HG03521 (cell line): ENCODE data around the gene CRACR2A.

ENCODE experiments used
- ATAC-seq: cut with Tn5 transposase; IDR thresholded peaks from one replicate; pipeline ENCODE4 v1.9.1; 2021; ENCODE audit warnings: mild to moderate bottlenecking, moderate library complexity; ENCODE audit not compliant: unreplicated experiment

CRACR2A gene

GRCh38 chr12:3622021-3622821 is 130.7 kb downstream of the CRACR2A start:
- no peak for ATAC-seq

- ATAC-seq: no peak
Measured at GRCh38 chr12:3620856-3621255, 132.1 kb downstream of the CRACR2A start.

- no peak for ATAC-seq
Measured at GRCh38 chr12:3617565-3617964, 135.3 kb downstream of the CRACR2A start.

GRCh38 chr12:3615862-3616261 is 137.0 kb downstream of the CRACR2A start:
- no peak for ATAC-seq

- no peak for ATAC-seq
Measured at GRCh38 chr12:3614806-3615466, 138.0 kb downstream of the CRACR2A start.

- no peak for ATAC-seq
Measured at GRCh38 chr12:3613641-3614395, 139.1 kb downstream of the CRACR2A start.

- no peak for ATAC-seq
Measured at GRCh38 chr12:3611860-3612703, 140.8 kb downstream of the CRACR2A start.

- ATAC-seq: no peak
Measured at GRCh38 chr12:3607821-3608220, 145.1 kb downstream of the CRACR2A start.

GRCh38 chr12:3607039-3607720 is 145.7 kb downstream of the CRACR2A start:
- no peak for ATAC-seq

- ATAC-seq: no peak
Measured at GRCh38 chr12:3606128-3606527, 146.8 kb downstream of the CRACR2A start.

GRCh38 chr12:3605692-3606091 is 147.2 kb downstream of the CRACR2A start:
- ATAC-seq: no peak

- ATAC-seq: no peak
Measured at GRCh38 chr12:3604748-3605586, 147.9 kb downstream of the CRACR2A start.

GRCh38 chr12:3604286-3604685 is 148.6 kb downstream of the CRACR2A start:
- ATAC-seq: no peak

GRCh38 chr12:3603576-3603975 is 149.3 kb downstream of the CRACR2A start:
- ATAC-seq: no peak

GRCh38 chr12:3602488-3602887 is 150.4 kb downstream of the CRACR2A start:
- ATAC-seq: no peak

- no peak for ATAC-seq
Measured at GRCh38 chr12:3601461-3602150, 151.3 kb downstream of the CRACR2A start.

GRCh38 chr12:3600951-3601350 is 152.0 kb downstream of the CRACR2A start:
- no peak for ATAC-seq

GRCh38 chr12:3600039-3600720 is 152.7 kb downstream of the CRACR2A start:
- no peak for ATAC-seq
